ENCODE results near the gene MS4A10.

DNA sequence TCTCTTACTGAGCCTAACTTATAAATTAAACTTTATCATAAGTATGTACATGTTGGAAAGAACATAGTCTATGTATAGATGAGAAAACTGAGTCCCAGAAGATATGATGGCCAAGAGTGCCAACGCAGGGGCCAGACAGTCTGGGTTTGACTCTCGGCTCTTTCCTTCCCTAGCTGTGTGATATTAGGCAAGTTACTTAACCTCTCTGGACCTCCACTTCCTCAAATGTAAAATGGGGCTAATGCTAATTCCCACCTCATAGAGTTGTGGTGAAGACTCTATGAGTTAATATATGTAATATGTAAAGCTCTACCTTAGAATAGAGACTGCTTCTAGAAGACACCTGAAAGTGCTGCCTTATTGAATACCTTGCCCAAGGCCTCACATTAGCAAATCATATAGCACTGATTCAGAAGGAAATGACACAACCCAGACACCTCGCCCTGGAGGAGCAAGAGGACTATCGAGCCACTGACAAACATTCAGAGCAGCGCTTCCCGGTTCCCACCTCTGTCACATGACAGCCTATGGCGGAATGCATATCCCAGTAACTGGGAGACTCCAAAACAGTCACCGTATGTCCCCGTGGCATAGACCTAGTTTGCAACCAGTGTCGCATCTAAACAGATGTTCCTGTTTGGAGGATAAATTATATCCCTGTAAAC is 45.5 kb downstream of the MS4A10 start:
- TF ChIP-seq CTCF (IDR thresholded peaks at IDR 0.05) = no peak
- no peak for TF ChIP-seq POLR2A (IDR thresholded peaks at IDR 0.05)
